Glomerular visceral epithelial cell (primary cell): ENCODE measurements around the gene PRKD3.

Experiments
- DNase-seq: peaks from one replicate; pipeline ENCODE4 v3.0.0-alpha.2; 2016; ENCODE audit errors: extremely low spot score

PRKD3 gene

GRCh38 chr2:37324786-37325624 is at the start of gene PRKD3:
Gene PRKD3, minus strand, starts transcription at chr2:37324833. Its CDS starts 8,309 bp downstream, at chr2:37316524.
- peak; percentile 76 for DNase-seq

- DNase-seq: no peak
Observed at GRCh38 chr2:37372000-37372399, 47.4 kb upstream of the PRKD3 start.

GRCh38 chr2:37370666-37371065 is 46.0 kb upstream of the PRKD3 start:
- no peak for DNase-seq

- no peak for DNase-seq
Observed at GRCh38 chr2:37367984-37368383, 43.4 kb upstream of the PRKD3 start.

- DNase-seq: no peak
Observed at GRCh38 chr2:37367310-37367709, 42.7 kb upstream of the PRKD3 start.

- no peak for DNase-seq
Observed at GRCh38 chr2:37366773-37367172, 42.1 kb upstream of the PRKD3 start.

- DNase-seq: peak; percentile 74
Observed at GRCh38 chr2:37365669-37366068, 41.0 kb upstream of the PRKD3 start.

- DNase-seq: no peak
Observed at GRCh38 chr2:37364351-37364750, 39.7 kb upstream of the PRKD3 start.

- DNase-seq: no peak
Observed at GRCh38 chr2:37361994-37362698, 37.5 kb upstream of the PRKD3 start.

- no peak for DNase-seq
Observed at GRCh38 chr2:37361216-37361815, 36.7 kb upstream of the PRKD3 start.

- no peak for DNase-seq
Observed at GRCh38 chr2:37358466-37358865, 33.8 kb upstream of the PRKD3 start.

GRCh38 chr2:37357530-37357929 is 32.9 kb upstream of the PRKD3 start:
- DNase-seq: no peak

GRCh38 chr2:37357069-37357468 is 32.4 kb upstream of the PRKD3 start:
- no peak for DNase-seq

GRCh38 chr2:37356299-37356698 is 31.7 kb upstream of the PRKD3 start:
- no peak for DNase-seq

- DNase-seq: no peak
Observed at GRCh38 chr2:37355735-37356134, 31.1 kb upstream of the PRKD3 start.

- no peak for DNase-seq
Observed at GRCh38 chr2:37354531-37354930, 29.9 kb upstream of the PRKD3 start.

GRCh38 chr2:37350034-37350433 is 25.4 kb upstream of the PRKD3 start:
- DNase-seq: peak; percentile 95

GRCh38 chr2:37349231-37349860 is 24.7 kb upstream of the PRKD3 start:
- peak; percentile 13 for DNase-seq

- DNase-seq: no peak
Observed at GRCh38 chr2:37348155-37348554, 23.5 kb upstream of the PRKD3 start.

- DNase-seq: peak; percentile 74
Observed at GRCh38 chr2:37344453-37345361, 20.1 kb upstream of the PRKD3 start, which contains the start of gene QPCT. Gene QPCT, plus strand, starts transcription at chr2:37344630. Its CDS starts 102 bp downstream, at chr2:37344732.
